Measurements from ENCODE around the gene NUMA1. TPM values are rescaled to one million over a fixed set of nuclear protein-coding genes. Genes with fewer than 3 reads are reported as not detected.
A peak's percentile ranks its signal among the peaks of the same experiment; 100 is the strongest.

The NUMA1 gene
- total RNA-seq, 2 experiments from 2014 or later = 189 to 194 TPM

GRCh38 chr11:72048766-72049460, 31.4 kb downstream of the NUMA1 start:
- Mint-ChIP-seq H3K4me1 (ENCODE audit: low read depth) (peaks cover 11% of the 10 kb centered on the region), H3K36me3 (ENCODE audit: low read depth) (peaks cover 8% of the 10 kb centered on the region), H3K27me3 (ENCODE audit: low read depth) (no peaks in the 10 kb centered on the region), H3K27ac (no peak overlapping the region), H3K4me3 (no peak overlapping the region), H3K9me3 (no peaks in the 10 kb centered on the region)
- intact Hi-C loops (cut with micrococcal nuclease) = no loop called here
- CTCF ChIA-PET = interaction anchor here (0.6 to 1.4 kb wide), 5 partner anchors 10 to 76 kb away, joined by 3 to 5 read pairs (median 4); no protein-coding TSS in a partner anchor
- no peak for DNase-seq

- H3K4me1 Mint-ChIP-seq (ENCODE audit: low read depth) = peaks cover 31% of the 10 kb centered on the region
- no peaks in the 10 kb centered on the region for H3K9me3 Mint-ChIP-seq
- no peak for DNase-seq
- H3K4me3 Mint-ChIP-seq = no peak overlapping the region
- CTCF ChIA-PET = interaction anchor here (1.1 kb wide), 1 partner anchor 368 kb away, joined by 3 read pairs; no protein-coding TSS in a partner anchor
- H3K27me3 Mint-ChIP-seq (ENCODE audit: low read depth) = no peaks in the 10 kb centered on the region
- H3K36me3 Mint-ChIP-seq (ENCODE audit: low read depth) = peaks cover 5% of the 10 kb centered on the region
- no peak overlapping the region for H3K27ac Mint-ChIP-seq
- intact Hi-C loops (cut with micrococcal nuclease) = no loop called here
Measured at GRCh38 chr11:72045849-72046248, 34.5 kb downstream of the NUMA1 start.

GRCh38 chr11:72042064-72042745, 38.1 kb downstream of the NUMA1 start:
- peaks cover 31% of the 10 kb centered on the region for H3K4me1 Mint-ChIP-seq (ENCODE audit: low read depth)
- H3K27ac Mint-ChIP-seq = no peak overlapping the region
- no peak for DNase-seq
- intact Hi-C loops (cut with micrococcal nuclease) = no loop called here
- no peaks in the 10 kb centered on the region for H3K9me3 Mint-ChIP-seq
- H3K27me3 Mint-ChIP-seq (ENCODE audit: low read depth) = no peaks in the 10 kb centered on the region
- H3K36me3 Mint-ChIP-seq (ENCODE audit: low read depth) = peaks cover 2% of the 10 kb centered on the region
- CTCF ChIA-PET = interaction anchor here (1.6 kb wide), 1 partner anchor 17 kb away, joined by 4 read pairs; no protein-coding TSS in a partner anchor
- H3K4me3 Mint-ChIP-seq = no peak overlapping the region

DNA sequence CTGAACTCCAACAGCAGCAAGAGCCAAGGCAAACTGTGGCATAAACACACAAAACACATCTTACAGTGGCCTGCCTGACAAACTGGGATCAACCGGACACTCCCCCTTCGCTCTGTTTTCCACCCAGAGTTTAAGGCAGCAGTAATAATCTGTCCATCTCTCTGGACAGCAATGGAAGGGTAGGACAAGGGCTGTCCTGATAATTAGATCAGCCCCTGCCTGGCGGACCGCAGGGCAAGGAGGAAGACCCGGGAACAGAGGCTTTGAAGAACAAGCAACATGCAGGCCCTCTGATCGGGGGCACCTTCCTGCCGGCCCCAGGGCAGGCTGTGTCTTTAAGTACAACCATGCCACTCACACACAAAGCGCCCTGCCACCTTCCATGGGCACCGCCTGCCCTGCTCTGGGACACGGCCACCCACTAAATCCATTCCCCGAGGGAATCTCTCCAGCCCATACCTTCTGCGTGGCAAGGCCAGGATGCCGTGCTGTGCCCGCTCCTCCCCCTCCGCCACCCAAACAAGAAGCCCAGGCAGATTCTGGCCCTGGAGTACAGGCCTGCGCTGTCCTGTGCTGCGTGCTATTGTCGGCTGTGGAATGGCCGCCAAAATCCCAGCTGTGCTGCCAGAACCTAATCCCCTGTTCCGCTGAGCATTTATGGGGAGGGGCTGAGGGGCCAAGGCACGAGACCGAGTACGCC, 38.8 kb downstream of the NUMA1 start:
- peak; percentile 48 for DNase-seq
- Mint-ChIP-seq H3K4me1 (ENCODE audit: low read depth) (peaks cover 37% of the 10 kb centered on the region), H3K36me3 (ENCODE audit: low read depth) (peaks cover 5% of the 10 kb centered on the region), H3K27ac (no peak overlapping the region), H3K4me3 (no peak overlapping the region), H3K27me3 (ENCODE audit: low read depth) (no peaks in the 10 kb centered on the region), H3K9me3 (no peaks in the 10 kb centered on the region)
- CTCF ChIA-PET = interaction anchor here (1.6 to 4.2 kb wide), 3 partner anchors 12 to 16 kb away, joined by 4 to 44 read pairs (median 17); no protein-coding TSS in a partner anchor
- intact Hi-C loops (cut with micrococcal nuclease) = loop anchor here (1.0 to 2.0 kb wide), 4 partner anchors 16 to 182 kb away; partner anchors contain the start of genes ANAPC15 and LAMTOR1

GRCh38 chr11:72040491-72041363, 39.6 kb downstream of the NUMA1 start:
- intact Hi-C loops (cut with micrococcal nuclease) = loop anchor here (1.0 to 2.0 kb wide), 6 partner anchors 15 to 183 kb away; partner anchors contain the start of genes ANAPC15, LAMTOR1, LRRC51 and NUMA1
- no peaks in the 10 kb centered on the region for H3K9me3 Mint-ChIP-seq
- peaks cover 9% of the 10 kb centered on the region for H3K36me3 Mint-ChIP-seq (ENCODE audit: low read depth)
- H3K4me3 Mint-ChIP-seq = no peak overlapping the region
- peak; percentile 85 for DNase-seq
- H3K27me3 Mint-ChIP-seq (ENCODE audit: low read depth) = no peaks in the 10 kb centered on the region
- no peak overlapping the region for H3K27ac Mint-ChIP-seq
- peaks cover 45% of the 10 kb centered on the region for H3K4me1 Mint-ChIP-seq (ENCODE audit: low read depth)
- CTCF ChIA-PET = interaction anchor here (1.0 to 4.2 kb wide), 8 partner anchors 9 to 104 kb away, joined by 3 to 44 read pairs (median 6); no protein-coding TSS in a partner anchor

- no peaks in the 10 kb centered on the region for H3K9me3 Mint-ChIP-seq
- no peak overlapping the region for H3K4me3 Mint-ChIP-seq
- DNase-seq = peak; percentile 50
- CTCF ChIA-PET = interaction anchor here (1.0 to 4.2 kb wide), 9 partner anchors 8 to 104 kb away, joined by 3 to 44 read pairs (median 7); no protein-coding TSS in a partner anchor
- H3K4me1 Mint-ChIP-seq (ENCODE audit: low read depth) = peaks cover 45% of the 10 kb centered on the region
- H3K27ac Mint-ChIP-seq = no peak overlapping the region
- intact Hi-C loops (cut with micrococcal nuclease) = loop anchor here (1.0 to 2.0 kb wide), 3 partner anchors 40 to 112 kb away; partner anchors contain the start of genes LAMTOR1, LRRC51, NUMA1 and XNDC1N
- H3K27me3 Mint-ChIP-seq (ENCODE audit: low read depth) = no peaks in the 10 kb centered on the region
- H3K36me3 Mint-ChIP-seq (ENCODE audit: low read depth) = peaks cover 16% of the 10 kb centered on the region
Measured at GRCh38 chr11:72039856-72040401, 40.4 kb downstream of the NUMA1 start.

- peaks cover 43% of the 10 kb centered on the region for H3K4me1 Mint-ChIP-seq (ENCODE audit: low read depth)
- no peak for DNase-seq
Measured at GRCh38 chr11:72039031-72039855, 41.1 kb downstream of the NUMA1 start.

DNA sequence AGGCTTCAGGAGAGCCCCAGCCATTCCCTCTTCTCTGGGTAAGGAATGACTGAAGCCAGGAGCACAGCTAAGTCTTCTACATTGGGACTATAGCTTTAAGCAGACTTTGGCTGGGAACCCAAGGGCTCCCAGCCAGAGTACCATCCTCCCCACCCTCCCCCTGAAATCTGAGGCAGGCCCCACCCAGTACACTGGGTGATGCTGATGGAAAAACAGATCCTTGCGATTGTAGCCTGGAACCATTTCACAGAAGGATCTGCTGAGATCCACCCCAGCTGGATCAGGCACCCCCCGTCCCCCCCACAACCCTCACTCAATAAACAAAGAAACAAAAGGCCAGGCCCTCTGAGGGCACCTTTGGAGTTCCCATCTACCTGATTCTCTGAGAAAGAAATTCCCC, 41.9 kb downstream of the NUMA1 start:
- intact Hi-C loops (cut with micrococcal nuclease) = no loop called here
- Mint-ChIP-seq H3K9me3 (no peaks in the 10 kb centered on the region), H3K4me1 (ENCODE audit: low read depth) (peaks cover 40% of the 10 kb centered on the region), H3K4me3 (no peak overlapping the region), H3K27ac (no peak overlapping the region), H3K27me3 (ENCODE audit: low read depth) (no peaks in the 10 kb centered on the region), H3K36me3 (ENCODE audit: low read depth) (peaks cover 24% of the 10 kb centered on the region)
- DNase-seq = no peak
- CTCF ChIA-PET = interaction anchor here (1.1 to 4.2 kb wide), 8 partner anchors 9 to 595 kb away, joined by 3 to 44 read pairs (median 10); no protein-coding TSS in a partner anchor

More at GRCh38 chr11:72039031-72039855, 41.1 kb downstream of the NUMA1 start:
- no peaks in the 10 kb centered on the region for H3K9me3 Mint-ChIP-seq
- no peak overlapping the region for H3K27ac Mint-ChIP-seq
- intact Hi-C loops (cut with micrococcal nuclease) = no loop called here
- H3K4me3 Mint-ChIP-seq = no peak overlapping the region
- H3K36me3 Mint-ChIP-seq (ENCODE audit: low read depth) = peaks cover 18% of the 10 kb centered on the region
- CTCF ChIA-PET = interaction anchor here (1.1 to 4.2 kb wide), 9 partner anchors 10 to 594 kb away, joined by 3 to 44 read pairs (median 7); no protein-coding TSS in a partner anchor
- H3K27me3 Mint-ChIP-seq (ENCODE audit: low read depth) = no peaks in the 10 kb centered on the region

DNA sequence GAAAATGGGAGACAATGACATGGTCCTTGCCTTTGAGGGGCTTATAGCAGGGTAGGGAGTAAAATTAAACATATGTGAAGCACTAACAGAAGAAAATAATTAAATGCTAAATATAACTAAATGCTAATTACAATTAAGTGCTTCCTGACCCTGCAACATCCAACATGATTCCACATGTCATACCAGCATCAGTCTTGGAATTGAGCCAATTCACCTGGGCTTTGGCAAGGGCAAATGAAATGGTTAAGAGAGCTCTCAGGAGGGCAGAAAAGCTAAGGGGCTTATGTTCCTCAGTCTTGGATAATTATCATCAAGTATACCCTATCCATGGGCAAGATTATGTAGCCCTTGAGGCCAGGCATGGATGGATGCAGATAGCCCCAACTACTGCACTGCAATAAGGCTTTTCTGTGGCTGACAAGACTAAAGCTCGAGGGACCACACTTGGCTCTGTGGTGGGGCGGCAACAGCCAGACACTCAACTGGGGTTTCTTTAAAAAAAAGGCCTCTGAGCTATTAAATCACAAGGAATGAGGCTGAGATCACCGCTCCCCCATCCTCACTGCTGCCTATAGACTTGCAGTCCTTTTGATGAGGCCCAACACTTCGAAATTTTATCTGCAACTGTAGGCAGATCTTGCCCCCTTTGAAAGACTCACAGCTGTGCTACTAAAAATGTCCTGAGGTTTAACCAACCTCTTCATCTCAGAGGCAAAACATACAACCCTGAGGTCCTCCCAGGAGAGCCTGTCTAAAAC, 42.6 kb downstream of the NUMA1 start:
- CTCF ChIA-PET = interaction anchor here (1.1 to 4.2 kb wide), 5 partner anchors 13 to 596 kb away, joined by 3 to 44 read pairs (median 8); no protein-coding TSS in a partner anchor
- Mint-ChIP-seq H3K27ac (no peak overlapping the region), H3K4me1 (ENCODE audit: low read depth) (peaks cover 39% of the 10 kb centered on the region), H3K9me3 (no peaks in the 10 kb centered on the region), H3K36me3 (ENCODE audit: low read depth) (peaks cover 26% of the 10 kb centered on the region), H3K27me3 (ENCODE audit: low read depth) (no peaks in the 10 kb centered on the region), H3K4me3 (no peak overlapping the region)
- intact Hi-C loops (cut with micrococcal nuclease) = no loop called here
- DNase-seq = no peak

GRCh38 chr11:72036687-72037086, 43.7 kb downstream of the NUMA1 start:
- intact Hi-C loops (cut with micrococcal nuclease) = no loop called here
- H3K27ac Mint-ChIP-seq = peak overlapping the region; percentile 3

More at GRCh38 chr11:72036687-72037086, 43.7 kb downstream of the NUMA1 start:
- Mint-ChIP-seq H3K4me1 (ENCODE audit: low read depth) (peaks cover 29% of the 10 kb centered on the region), H3K9me3 (no peaks in the 10 kb centered on the region), H3K4me3 (no peak overlapping the region), H3K27me3 (ENCODE audit: low read depth) (no peaks in the 10 kb centered on the region), H3K36me3 (ENCODE audit: low read depth) (peaks cover 26% of the 10 kb centered on the region)
- CTCF ChIA-PET = interaction anchor here (0.7 to 2.7 kb wide), 2 partner anchors 11 to 13 kb away, joined by 3 to 14 read pairs; no protein-coding TSS in a partner anchor
- DNase-seq = no peak

Measured in activated naive CD4-positive, alpha-beta T cell treated with anti-CD3 and anti-CD28 coated beads for 36 hours (primary cell).